Activated gamma-delta T cell treated with Interleukin-2 at 50 U/mL for 16 hours (primary cell): ENCODE data around the gene SPSB3.
"Not testable (repeated sequence)": the region's sequence is repeated elsewhere in the genome, so short reads cannot be mapped to it uniquely, and the experiment has no call there.

Source experiments
- DNase-seq: peaks from one replicate; pipeline ENCODE4 v3.0.0-alpha.2; 2020

The SPSB3 gene

GRCh38 chr16:1816396-1817275, 34.3 kb upstream of the SPSB3 start:
- no peak for DNase-seq

- no peak for DNase-seq
Observed at GRCh38 chr16:1815461-1815860, 33.1 kb upstream of the SPSB3 start.

GRCh38 chr16:1812732-1813163, 30.4 kb upstream of the SPSB3 start:
- DNase-seq: peak; percentile 26

GRCh38 chr16:1810536-1810935, 28.2 kb upstream of the SPSB3 start:
- no peak for DNase-seq

- DNase-seq: no peak
Observed at GRCh38 chr16:1810106-1810505, 27.7 kb upstream of the SPSB3 start.

- DNase-seq: no peak
Observed at GRCh38 chr16:1809281-1809801, 27.0 kb upstream of the SPSB3 start.

- no peak for DNase-seq
Observed at GRCh38 chr16:1808691-1809090, 26.3 kb upstream of the SPSB3 start.

GRCh38 chr16:1807626-1808025, 25.3 kb upstream of the SPSB3 start:
- no peak for DNase-seq

GRCh38 chr16:1800701-1801100, 18.3 kb upstream of the SPSB3 start:
- no peak for DNase-seq

GRCh38 chr16:1799263-1799662, 16.9 kb upstream of the SPSB3 start:
- not testable (repeated sequence) for DNase-seq

- DNase-seq: no peak
Observed at GRCh38 chr16:1794908-1795666, 12.7 kb upstream of the SPSB3 start.

GRCh38 chr16:1794221-1794871, 12.0 kb upstream of the SPSB3 start:
- DNase-seq: peak; percentile 2

- peak; percentile 3 for DNase-seq
Observed at GRCh38 chr16:1793578-1794220, 11.3 kb upstream of the SPSB3 start, which contains the start of gene IGFALS. IGFALS (minus strand) TSS chr16:1793705; CDS start chr16:1793652, 53 bp downstream.

GRCh38 chr16:1792836-1793577, 10.6 kb upstream of the SPSB3 start:
- peak; percentile 3 for DNase-seq

- DNase-seq: peak; percentile 2
Observed at GRCh38 chr16:1791943-1792812, 9.8 kb upstream of the SPSB3 start.

- peak; percentile 2 for DNase-seq
Observed at GRCh38 chr16:1791256-1791942, 9.0 kb upstream of the SPSB3 start.

GRCh38 chr16:1790611-1791255, 8.4 kb upstream of the SPSB3 start:
- DNase-seq: no peak

- DNase-seq: no peak
Observed at GRCh38 chr16:1790261-1790610, 7.9 kb upstream of the SPSB3 start.

GRCh38 chr16:1789643-1790045, 7.3 kb upstream of the SPSB3 start:
- no peak for DNase-seq

GRCh38 chr16:1788708-1789100, 6.3 kb upstream of the SPSB3 start:
- DNase-seq: no peak
